K562 (cell line): ENCODE data around the gene SAV1.

Experiments
- BRD4 ChIP-seq: fragments of 200-600 bp; sonication (generic); IDR thresholded peaks from 2 replicates; pipeline ENCODE4 v1.6.1; 2017; ENCODE audit warnings: inconsistent platforms
- CAMTA2 ChIP-seq: fragments of 250-450 bp; sonication (Bioruptor Pico); conservative IDR thresholded peaks from 2 replicates; pipeline ENCODE4 v1.5.1; 2022
- PPARD ChIP-seq: fragments of 250-450 bp; sonication (Bioruptor Pico); IDR thresholded peaks from 2 replicates; pipeline ENCODE4 v1.8.0; 2022; ENCODE audit warnings: inconsistent platforms, mild to moderate bottlenecking, moderate library complexity
- RCOR1 ChIP-seq, 2 experiments: IDR thresholded peaks; 2 replicates each; pipeline ENCODE4 v1.6.1; 2012; ENCODE audit warnings: low read depth in 2 of 2, low read length in 2 of 2, borderline replicate concordance in 1 of 2, improper control_type of control experiment in 1 of 2
- SMARCB1 ChIP-seq: IDR thresholded peaks from 2 replicates; pipeline ENCODE4 v1.6.1; 2011; ENCODE audit warnings: improper control_type of control experiment, low read depth; ENCODE audit not compliant: insufficient read length
- SP2 ChIP-seq: IDR thresholded peaks from 2 replicates; pipeline ENCODE4 v1.6.1; 2011; ENCODE audit warnings: mild to moderate bottlenecking, low read depth, low read length, moderate library complexity; ENCODE audit not compliant: poor library complexity, severe bottlenecking; ENCODE audit errors: extremely low read depth
- ZNF766 ChIP-seq: fragments of 200-800 bp; sonication (Bioruptor generic); conservative IDR thresholded peaks from 2 replicates; pipeline ENCODE4 v1.6.1; 2016; ENCODE audit warnings: missing genetic modification characterization, missing compliant biosample characterization
- TF ChIP-seq, protein P1 (sequence below): sonication (generic); formaldehyde crosslinking; IDR thresholded peaks from 2 replicates; pipeline ENCODE4 v1.8.1; 2023; ENCODE audit warnings: mild to moderate bottlenecking, missing genetic modification reagents
- TF ChIP-seq, protein P2 (sequence below): fragments of 250-450 bp; sonication (Bioruptor Pico); IDR thresholded peaks from 2 replicates; pipeline ENCODE4 v1.5.0; 2020; ENCODE audit warnings: mild to moderate bottlenecking, borderline replicate concordance
- TF ChIP-seq, protein P3 (sequence below), 2 experiments: fragments of 450-650 bp in 1 of 2; sonication (generic) in 1 of 2; formaldehyde crosslinking in 1 of 2; IDR thresholded peaks; 2 replicates each; pipeline versions ENCODE4 v1.7.1 to v1.9.0; 2016 to 2022; ENCODE audit warnings: inconsistent platforms in 1 of 2, mild to moderate bottlenecking in 1 of 2, missing genetic modification reagents in 1 of 2

DNA sequence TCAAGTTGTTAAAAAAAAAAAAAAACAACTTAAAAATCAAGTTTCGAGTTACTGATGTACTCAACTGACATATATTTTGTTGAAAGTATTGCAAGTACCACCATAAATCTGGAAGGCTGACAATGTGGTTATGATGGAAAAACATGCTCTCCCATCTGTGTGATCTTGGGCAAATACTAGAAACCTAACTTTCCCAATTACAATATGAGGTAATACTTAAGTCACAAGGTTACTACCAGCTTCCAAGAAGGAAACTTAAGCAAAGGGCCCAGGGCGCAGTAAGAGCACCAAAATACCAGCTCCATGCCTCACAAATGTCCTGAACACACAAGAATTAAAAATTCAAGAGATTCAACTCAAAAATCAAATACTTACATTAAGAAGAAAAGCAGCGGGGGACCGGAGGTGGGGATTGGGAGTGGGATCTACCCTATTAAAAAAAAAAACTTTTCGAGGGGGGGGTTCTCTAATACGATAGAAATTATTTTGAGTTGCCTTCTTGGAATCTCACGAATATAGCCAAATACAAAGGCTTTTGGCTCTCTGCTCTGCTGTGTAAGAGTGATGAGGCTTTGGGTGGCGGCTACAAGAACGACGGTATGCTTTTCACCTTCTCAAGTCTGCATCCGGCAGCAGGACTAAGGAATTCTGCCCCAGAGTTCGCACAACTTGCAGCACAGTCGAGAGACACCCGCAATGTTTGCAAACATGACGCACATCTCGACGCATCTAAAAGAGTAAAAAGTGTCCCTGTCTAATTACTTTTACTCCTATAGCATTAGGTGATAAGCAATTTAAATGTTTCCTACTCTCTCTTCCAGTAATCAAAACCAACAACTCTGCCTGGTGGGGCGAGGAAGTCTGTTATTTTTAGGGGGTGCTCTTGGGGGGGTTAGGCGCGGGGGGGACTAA is 1.1 kb downstream of the SAV1 start:
- TF ChIP-seq, protein P1, sequence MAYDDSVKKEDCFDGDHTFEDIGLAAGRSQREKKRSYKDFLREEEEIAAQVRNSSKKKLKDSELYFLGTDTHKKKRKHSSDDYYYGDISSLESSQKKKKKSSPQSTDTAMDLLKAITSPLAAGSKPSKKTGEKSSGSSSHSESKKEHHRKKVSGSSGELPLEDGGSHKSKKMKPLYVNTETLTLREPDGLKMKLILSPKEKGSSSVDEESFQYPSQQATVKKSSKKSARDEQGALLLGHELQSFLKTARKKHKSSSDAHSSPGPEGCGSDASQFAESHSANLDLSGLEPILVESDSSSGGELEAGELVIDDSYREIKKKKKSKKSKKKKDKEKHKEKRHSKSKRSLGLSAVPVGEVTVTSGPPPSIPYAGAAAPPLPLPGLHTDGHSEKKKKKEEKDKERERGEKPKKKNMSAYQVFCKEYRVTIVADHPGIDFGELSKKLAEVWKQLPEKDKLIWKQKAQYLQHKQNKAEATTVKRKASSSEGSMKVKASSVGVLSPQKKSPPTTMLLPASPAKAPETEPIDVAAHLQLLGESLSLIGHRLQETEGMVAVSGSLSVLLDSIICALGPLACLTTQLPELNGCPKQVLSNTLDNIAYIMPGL (CRISPR knock-in tag): no peak
- TF ChIP-seq RCOR1 (IDR thresholded peaks at IDR 0.05; ENCODE audit: borderline replicate concordance in 1 of 2, low read depth in 2 of 2, low read length in 2 of 2): no peak
- TF ChIP-seq BRD4: no peak
- TF ChIP-seq, protein P2, sequence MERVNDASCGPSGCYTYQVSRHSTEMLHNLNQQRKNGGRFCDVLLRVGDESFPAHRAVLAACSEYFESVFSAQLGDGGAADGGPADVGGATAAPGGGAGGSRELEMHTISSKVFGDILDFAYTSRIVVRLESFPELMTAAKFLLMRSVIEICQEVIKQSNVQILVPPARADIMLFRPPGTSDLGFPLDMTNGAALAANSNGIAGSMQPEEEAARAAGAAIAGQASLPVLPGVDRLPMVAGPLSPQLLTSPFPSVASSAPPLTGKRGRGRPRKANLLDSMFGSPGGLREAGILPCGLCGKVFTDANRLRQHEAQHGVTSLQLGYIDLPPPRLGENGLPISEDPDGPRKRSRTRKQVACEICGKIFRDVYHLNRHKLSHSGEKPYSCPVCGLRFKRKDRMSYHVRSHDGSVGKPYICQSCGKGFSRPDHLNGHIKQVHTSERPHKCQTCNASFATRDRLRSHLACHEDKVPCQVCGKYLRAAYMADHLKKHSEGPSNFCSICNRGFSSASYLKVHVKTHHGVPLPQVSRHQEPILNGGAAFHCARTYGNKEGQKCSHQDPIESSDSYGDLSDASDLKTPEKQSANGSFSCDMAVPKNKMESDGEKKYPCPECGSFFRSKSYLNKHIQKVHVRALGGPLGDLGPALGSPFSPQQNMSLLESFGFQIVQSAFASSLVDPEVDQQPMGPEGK (CRISPR knock-in tag): no peak
- no peak for TF ChIP-seq CAMTA2 (CRISPR knock-in tag)
- no peak for TF ChIP-seq SP2
- TF ChIP-seq SMARCB1: no peak
- TF ChIP-seq, protein P3, sequence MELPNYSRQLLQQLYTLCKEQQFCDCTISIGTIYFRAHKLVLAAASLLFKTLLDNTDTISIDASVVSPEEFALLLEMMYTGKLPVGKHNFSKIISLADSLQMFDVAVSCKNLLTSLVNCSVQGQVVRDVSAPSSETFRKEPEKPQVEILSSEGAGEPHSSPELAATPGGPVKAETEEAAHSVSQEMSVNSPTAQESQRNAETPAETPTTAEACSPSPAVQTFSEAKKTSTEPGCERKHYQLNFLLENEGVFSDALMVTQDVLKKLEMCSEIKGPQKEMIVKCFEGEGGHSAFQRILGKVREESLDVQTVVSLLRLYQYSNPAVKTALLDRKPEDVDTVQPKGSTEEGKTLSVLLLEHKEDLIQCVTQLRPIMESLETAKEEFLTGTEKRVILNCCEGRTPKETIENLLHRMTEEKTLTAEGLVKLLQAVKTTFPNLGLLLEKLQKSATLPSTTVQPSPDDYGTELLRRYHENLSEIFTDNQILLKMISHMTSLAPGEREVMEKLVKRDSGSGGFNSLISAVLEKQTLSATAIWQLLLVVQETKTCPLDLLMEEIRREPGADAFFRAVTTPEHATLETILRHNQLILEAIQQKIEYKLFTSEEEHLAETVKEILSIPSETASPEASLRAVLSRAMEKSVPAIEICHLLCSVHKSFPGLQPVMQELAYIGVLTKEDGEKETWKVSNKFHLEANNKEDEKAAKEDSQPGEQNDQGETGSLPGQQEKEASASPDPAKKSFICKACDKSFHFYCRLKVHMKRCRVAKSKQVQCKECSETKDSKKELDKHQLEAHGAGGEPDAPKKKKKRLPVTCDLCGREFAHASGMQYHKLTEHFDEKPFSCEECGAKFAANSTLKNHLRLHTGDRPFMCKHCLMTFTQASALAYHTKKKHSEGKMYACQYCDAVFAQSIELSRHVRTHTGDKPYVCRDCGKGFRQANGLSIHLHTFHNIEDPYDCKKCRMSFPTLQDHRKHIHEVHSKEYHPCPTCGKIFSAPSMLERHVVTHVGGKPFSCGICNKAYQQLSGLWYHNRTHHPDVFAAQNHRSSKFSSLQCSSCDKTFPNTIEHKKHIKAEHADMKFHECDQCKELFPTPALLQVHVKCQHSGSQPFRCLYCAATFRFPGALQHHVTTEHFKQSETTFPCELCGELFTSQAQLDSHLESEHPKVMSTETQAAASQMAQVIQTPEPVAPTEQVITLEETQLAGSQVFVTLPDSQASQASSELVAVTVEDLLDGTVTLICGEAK (IDR thresholded peaks at IDR 0.05): no peak
- TF ChIP-seq, protein P3 (CRISPR knock-in tag; IDR thresholded peaks at IDR 0.05): no peak
- no peak for TF ChIP-seq PPARD (CRISPR knock-in tag)
- no peak for TF ChIP-seq ZNF766 (CRISPR knock-in tag)
